Middle frontal gyrus (tissue), 1 donor: ENCODE results near the gene ATP9B.
"Not testable (repeated sequence)": the region's sequence is repeated elsewhere in the genome, so short reads cannot be mapped to it uniquely, and the experiment has no call there.

Experiments
- DNase-seq: peaks from one replicate; pipeline ENCODE4 v3.0.0-alpha.2; 2015; ENCODE audit warnings: low spot score; ENCODE audit errors: extremely low spot score

Gene ATP9B

GRCh38 chr18:79283929-79284328 is 214.7 kb downstream of the ATP9B start:
- DNase-seq, result no peak

GRCh38 chr18:79285191-79285590 is 216.0 kb downstream of the ATP9B start:
- DNase-seq, result not testable (repeated sequence)

- not testable (repeated sequence) for DNase-seq
Observed at GRCh38 chr18:79290409-79290808, 221.2 kb downstream of the ATP9B start.

- no peak for DNase-seq
Observed at GRCh38 chr18:79290876-79291275, 221.7 kb downstream of the ATP9B start.

GRCh38 chr18:79294235-79294634 is 225.0 kb downstream of the ATP9B start:
- no peak for DNase-seq

GRCh38 chr18:79299272-79299671 is 230.1 kb downstream of the ATP9B start:
- no peak for DNase-seq

GRCh38 chr18:79299711-79300110 is 230.5 kb downstream of the ATP9B start:
- peak; percentile 25 for DNase-seq

- no peak for DNase-seq
Observed at GRCh38 chr18:79300413-79300812, 231.2 kb downstream of the ATP9B start.

GRCh38 chr18:79302120-79302519 is 232.9 kb downstream of the ATP9B start:
- no peak for DNase-seq

GRCh38 chr18:79305911-79306310 is 236.7 kb downstream of the ATP9B start:
- no peak for DNase-seq

- no peak for DNase-seq
Observed at GRCh38 chr18:79309614-79310358, 240.6 kb downstream of the ATP9B start.

GRCh38 chr18:79314838-79315388 is 245.7 kb downstream of the ATP9B start:
- no peak for DNase-seq

- no peak for DNase-seq
Observed at GRCh38 chr18:79315596-79315995, 246.4 kb downstream of the ATP9B start.

- no peak for DNase-seq
Observed at GRCh38 chr18:79317703-79318102, 248.5 kb downstream of the ATP9B start.

GRCh38 chr18:79318142-79318673 is 249.0 kb downstream of the ATP9B start:
- DNase-seq, result no peak

- DNase-seq, result no peak
Observed at GRCh38 chr18:79320216-79320850, 251.1 kb downstream of the ATP9B start.

- DNase-seq, result no peak
Observed at GRCh38 chr18:79321625-79322405, 252.6 kb downstream of the ATP9B start.

- DNase-seq, result no peak
Observed at GRCh38 chr18:79322441-79322840, 253.2 kb downstream of the ATP9B start.

GRCh38 chr18:79323471-79323870 is 254.3 kb downstream of the ATP9B start:
- DNase-seq, result no peak

GRCh38 chr18:79326413-79327198 is 257.4 kb downstream of the ATP9B start:
- no peak for DNase-seq

- DNase-seq, result no peak
Observed at GRCh38 chr18:79327199-79327721, 258.1 kb downstream of the ATP9B start.
